GM21576 (cell line): ENCODE measurements around the gene CDC73.
"Not testable (repeated sequence)": the region's sequence is repeated elsewhere in the genome, so short reads cannot be mapped to it uniquely, and the experiment has no call there.

Source experiments
- ATAC-seq: cut with Tn5 transposase; IDR thresholded peaks from one replicate; pipeline ENCODE4 v1.9.1; 2021; ENCODE audit warnings: mild to moderate bottlenecking, moderate library complexity; ENCODE audit not compliant: unreplicated experiment

CDC73 gene

GRCh38 chr1:193176113-193176512, 54.3 kb downstream of the CDC73 start:
- ATAC-seq: no peak

- ATAC-seq: no peak
Measured at GRCh38 chr1:193176788-193177187, 55.0 kb downstream of the CDC73 start.

- ATAC-seq: no peak
Measured at GRCh38 chr1:193179094-193179493, 57.3 kb downstream of the CDC73 start.

GRCh38 chr1:193181536-193181935, 59.7 kb downstream of the CDC73 start:
- no peak for ATAC-seq

- ATAC-seq: no peak
Measured at GRCh38 chr1:193181985-193182384, 60.2 kb downstream of the CDC73 start.

- peak; percentile 66 for ATAC-seq
Measured at GRCh38 chr1:193183019-193183627, 61.3 kb downstream of the CDC73 start.

- no peak for ATAC-seq
Measured at GRCh38 chr1:193184776-193185175, 62.9 kb downstream of the CDC73 start.

GRCh38 chr1:193185211-193185610, 63.4 kb downstream of the CDC73 start:
- no peak for ATAC-seq

GRCh38 chr1:193185901-193186731, 64.3 kb downstream of the CDC73 start, which contains the start of gene B3GALT2:
Gene B3GALT2 (minus strand): TSS chr1:193186613. CDS start chr1:193181562, 5,051 bp downstream.
- ATAC-seq: no peak

- no peak for ATAC-seq
Measured at GRCh38 chr1:193187114-193187513, 65.3 kb downstream of the CDC73 start.

- not testable (repeated sequence) for ATAC-seq
Measured at GRCh38 chr1:193188915-193189314, 67.1 kb downstream of the CDC73 start.

GRCh38 chr1:193189442-193190095, 67.7 kb downstream of the CDC73 start:
- no peak for ATAC-seq

- no peak for ATAC-seq
Measured at GRCh38 chr1:193190096-193190744, 68.4 kb downstream of the CDC73 start.

- no peak for ATAC-seq
Measured at GRCh38 chr1:193192586-193192985, 70.8 kb downstream of the CDC73 start.

- ATAC-seq: no peak
Measured at GRCh38 chr1:193199940-193200339, 78.1 kb downstream of the CDC73 start.

- ATAC-seq: no peak
Measured at GRCh38 chr1:193201021-193201420, 79.2 kb downstream of the CDC73 start.

GRCh38 chr1:193210996-193211395, 89.2 kb downstream of the CDC73 start:
- ATAC-seq: no peak

GRCh38 chr1:193211539-193211938, 89.7 kb downstream of the CDC73 start:
- ATAC-seq: peak; percentile 74

- ATAC-seq: no peak
Measured at GRCh38 chr1:193212637-193213036, 90.8 kb downstream of the CDC73 start.

- no peak for ATAC-seq
Measured at GRCh38 chr1:193213998-193214397, 92.2 kb downstream of the CDC73 start.

- peak; percentile 65 for ATAC-seq
Measured at GRCh38 chr1:193216920-193217319, 95.1 kb downstream of the CDC73 start.
